ENCODE data around the gene AMER1. TPM values are rescaled to one million over a fixed set of nuclear protein-coding genes. Genes with fewer than 3 reads are reported as not detected.

The AMER1 gene
- total and polyA plus RNA-seq, 7 experiments from 2014 or later, result 0.05 to 6.6 (median 4.4) TPM

GRCh38 chrX:64187762-64188150 is 17.8 kb downstream of the AMER1 start:
- H3K9me3 ChIP-seq (ENCODE audit: control insufficient read depth in 2 of 3, low read length in 3 of 3), result no peaks in the 10 kb centered on the region
- H3K36me3 ChIP-seq (ENCODE audit: control insufficient read depth in 2 of 3, insufficient read depth in 3 of 3, low read length in 3 of 3), result peaks cover 0 to 14% (median 0%) of the 10 kb centered on the region in 3 experiments
- no peak overlapping the region for H3K27ac ChIP-seq (ENCODE audit: low read depth, low read length)
- ChIA-PET POLR2A (no interaction called here), CTCF (interaction anchor here (0.6 kb wide), 1 partner anchor 242 kb away, joined by 3 read pairs; no protein-coding TSS in a partner anchor)
- H3K4me3 Mint-ChIP-seq, result no peak overlapping the region
- H3K27me3 Mint-ChIP-seq, result no peaks in the 10 kb centered on the region
- intact Hi-C loops (cut with micrococcal nuclease), result no loop called here
- ATAC-seq (no peak), DNase-seq (no peak)
- peaks cover 0 to 2% (median 0%) of the 10 kb centered on the region in 11 donors for H3K9me3 Mint-ChIP-seq
- H3K4me1 Mint-ChIP-seq, result no peaks in the 10 kb centered on the region
- H3K4me3 ChIP-seq (ENCODE audit: low read length), result no peak overlapping the region
- H3K27me3 ChIP-seq (ENCODE audit: control insufficient read depth in 2 of 2, insufficient read depth in 2 of 2, low read length in 2 of 2), result no peaks in the 10 kb centered on the region
- no peak overlapping the region for H3K27ac Mint-ChIP-seq
- H3K36me3 Mint-ChIP-seq, result peaks cover 4 to 24% (median 11%) of the 10 kb centered on the region in 5 donors
- H3K4me1 ChIP-seq (ENCODE audit: control insufficient read depth in 2 of 2, insufficient read depth in 2 of 2, low read length in 2 of 2), result no peaks in the 10 kb centered on the region

GRCh38 chrX:64186974-64187761 is 18.3 kb downstream of the AMER1 start:
- no peaks in the 10 kb centered on the region for H3K27me3 ChIP-seq (ENCODE audit: control insufficient read depth in 2 of 2, insufficient read depth in 2 of 2, low read length in 2 of 2)
- Mint-ChIP-seq H3K27me3 (no peaks in the 10 kb centered on the region), H3K9me3 (peaks cover 0 to 2% (median 0%) of the 10 kb centered on the region in 11 donors), H3K36me3 (peaks cover 4 to 23% (median 9%) of the 10 kb centered on the region in 5 donors), H3K4me3 (no peak overlapping the region), H3K27ac (no peak overlapping the region), H3K4me1 (no peaks in the 10 kb centered on the region)
- ATAC-seq, result no peak
- intact Hi-C loops (cut with micrococcal nuclease), result no loop called here
- CTCF ChIA-PET, result no interaction called here
- H3K9me3 ChIP-seq (ENCODE audit: control insufficient read depth in 2 of 3, low read length in 3 of 3), result no peaks in the 10 kb centered on the region
- DNase-seq, result no peak
- peaks cover 0 to 10% (median 0%) of the 10 kb centered on the region in 3 experiments for H3K36me3 ChIP-seq (ENCODE audit: control insufficient read depth in 2 of 3, insufficient read depth in 3 of 3, low read length in 3 of 3)
- H3K4me1 ChIP-seq (ENCODE audit: control insufficient read depth in 2 of 2, insufficient read depth in 2 of 2, low read length in 2 of 2), result no peaks in the 10 kb centered on the region
- H3K4me3 ChIP-seq (ENCODE audit: low read length), result no peak overlapping the region
- POLR2A ChIA-PET, result no interaction called here
- no peak overlapping the region for H3K27ac ChIP-seq (ENCODE audit: low read depth, low read length)

- H3K36me3 Mint-ChIP-seq, result peaks cover 0 to 5% (median 0%) of the 10 kb centered on the region in 5 donors
- ChIA-PET CTCF (no interaction called here), POLR2A (no interaction called here)
- no peak overlapping the region for H3K4me3 Mint-ChIP-seq
- DNase-seq (no peak), ATAC-seq (no peak)
- H3K4me1 Mint-ChIP-seq, result no peaks in the 10 kb centered on the region
- Histone ChIP-seq H3K27ac (ENCODE audit: low read depth, low read length) (no peak overlapping the region), H3K4me1 (ENCODE audit: control insufficient read depth in 2 of 2, insufficient read depth in 2 of 2, low read length in 2 of 2) (no peaks in the 10 kb centered on the region), H3K27me3 (ENCODE audit: control insufficient read depth in 2 of 2, insufficient read depth in 2 of 2, low read length in 2 of 2) (no peaks in the 10 kb centered on the region), H3K36me3 (ENCODE audit: control insufficient read depth in 2 of 3, insufficient read depth in 3 of 3, low read length in 3 of 3) (no peaks in the 10 kb centered on the region), H3K9me3 (ENCODE audit: control insufficient read depth in 2 of 3, low read length in 3 of 3) (no peaks in the 10 kb centered on the region), H3K4me3 (ENCODE audit: low read length) (no peak overlapping the region)
- no peaks in the 10 kb centered on the region for H3K27me3 Mint-ChIP-seq
- no peak overlapping the region for H3K27ac Mint-ChIP-seq
- H3K9me3 Mint-ChIP-seq, result no peaks in the 10 kb centered on the region
- intact Hi-C loops (cut with micrococcal nuclease), result no loop called here
Measured at GRCh38 chrX:64184396-64184795, 21.1 kb downstream of the AMER1 start.

GRCh38 chrX:64182208-64182607 is 23.3 kb downstream of the AMER1 start:
- CTCF ChIA-PET, result no interaction called here
- no peak overlapping the region for H3K4me3 Mint-ChIP-seq
- H3K4me1 Mint-ChIP-seq, result no peaks in the 10 kb centered on the region
- POLR2A ChIA-PET, result no interaction called here
- Histone ChIP-seq H3K9me3 (ENCODE audit: control insufficient read depth in 2 of 3, low read length in 3 of 3) (no peaks in the 10 kb centered on the region), H3K36me3 (ENCODE audit: control insufficient read depth in 2 of 3, insufficient read depth in 3 of 3, low read length in 3 of 3) (no peaks in the 10 kb centered on the region), H3K27ac (ENCODE audit: low read depth, low read length) (no peak overlapping the region), H3K4me3 (ENCODE audit: low read length) (no peak overlapping the region), H3K27me3 (ENCODE audit: control insufficient read depth in 2 of 2, insufficient read depth in 2 of 2, low read length in 2 of 2) (no peaks in the 10 kb centered on the region), H3K4me1 (ENCODE audit: control insufficient read depth in 2 of 2, insufficient read depth in 2 of 2, low read length in 2 of 2) (no peaks in the 10 kb centered on the region)
- H3K9me3 Mint-ChIP-seq, result no peaks in the 10 kb centered on the region
- no peak overlapping the region for H3K27ac Mint-ChIP-seq
- ATAC-seq, result no peak
- no peaks in the 10 kb centered on the region for H3K27me3 Mint-ChIP-seq
- DNase-seq, result no peak
- H3K36me3 Mint-ChIP-seq, result peaks cover 0 to 5% (median 0%) of the 10 kb centered on the region in 5 donors
- intact Hi-C loops (cut with micrococcal nuclease), result no loop called here

GRCh38 chrX:64176876-64177275 is 28.6 kb downstream of the AMER1 start:
- no peak for ATAC-seq
- Mint-ChIP-seq H3K4me1 (no peaks in the 10 kb centered on the region), H3K4me3 (no peak overlapping the region), H3K27ac (no peak overlapping the region), H3K9me3 (peaks cover 0 to 1% (median 0%) of the 10 kb centered on the region in 11 donors), H3K36me3 (no peaks in the 10 kb centered on the region), H3K27me3 (no peaks in the 10 kb centered on the region)
- H3K36me3 ChIP-seq (ENCODE audit: control insufficient read depth in 2 of 3, insufficient read depth in 3 of 3, low read length in 3 of 3), result no peaks in the 10 kb centered on the region
- ChIA-PET POLR2A (interaction anchor here (0.7 kb wide), 1 partner anchor 22 kb away, joined by 3 read pairs; no protein-coding TSS in a partner anchor), CTCF (no interaction called here)
- no peaks in the 10 kb centered on the region for H3K9me3 ChIP-seq (ENCODE audit: control insufficient read depth in 2 of 3, low read length in 3 of 3)
- H3K27me3 ChIP-seq (ENCODE audit: control insufficient read depth in 2 of 2, insufficient read depth in 2 of 2, low read length in 2 of 2), result no peaks in the 10 kb centered on the region
- no peak overlapping the region for H3K27ac ChIP-seq (ENCODE audit: low read depth, low read length)
- H3K4me1 ChIP-seq (ENCODE audit: control insufficient read depth in 2 of 2, insufficient read depth in 2 of 2, low read length in 2 of 2), result no peaks in the 10 kb centered on the region
- no peak overlapping the region for H3K4me3 ChIP-seq (ENCODE audit: low read length)
- DNase-seq, result no peak
- intact Hi-C loops (cut with micrococcal nuclease), result no loop called here

GRCh38 chrX:64169988-64170387 is 35.5 kb downstream of the AMER1 start:
- intact Hi-C loops (cut with micrococcal nuclease), result no loop called here
- Histone ChIP-seq H3K4me3 (ENCODE audit: low read length) (no peak overlapping the region), H3K27ac (ENCODE audit: low read depth, low read length) (no peak overlapping the region), H3K9me3 (ENCODE audit: control insufficient read depth in 2 of 3, low read length in 3 of 3) (no peaks in the 10 kb centered on the region), H3K4me1 (ENCODE audit: control insufficient read depth in 2 of 2, insufficient read depth in 2 of 2, low read length in 2 of 2) (no peaks in the 10 kb centered on the region), H3K27me3 (ENCODE audit: control insufficient read depth in 2 of 2, insufficient read depth in 2 of 2, low read length in 2 of 2) (no peaks in the 10 kb centered on the region), H3K36me3 (ENCODE audit: control insufficient read depth in 2 of 3, insufficient read depth in 3 of 3, low read length in 3 of 3) (no peaks in the 10 kb centered on the region)
- Mint-ChIP-seq H3K27me3 (no peaks in the 10 kb centered on the region), H3K9me3 (peaks cover 0 to 4% (median 0%) of the 10 kb centered on the region in 11 donors), H3K27ac (no peak overlapping the region), H3K36me3 (peaks cover 0 to 6% (median 0%) of the 10 kb centered on the region in 5 donors), H3K4me3 (no peak overlapping the region), H3K4me1 (no peaks in the 10 kb centered on the region)
- POLR2A ChIA-PET, result no interaction called here
- DNase-seq (no peak), ATAC-seq (no peak)
- CTCF ChIA-PET, result no interaction called here

- H3K4me3 ChIP-seq (ENCODE audit: low read length), result no peak overlapping the region
- H3K27me3 Mint-ChIP-seq, result no peaks in the 10 kb centered on the region
- no peaks in the 10 kb centered on the region for H3K36me3 ChIP-seq (ENCODE audit: control insufficient read depth in 2 of 3, insufficient read depth in 3 of 3, low read length in 3 of 3)
- no peaks in the 10 kb centered on the region for H3K9me3 ChIP-seq (ENCODE audit: control insufficient read depth in 2 of 3, low read length in 3 of 3)
- H3K27ac Mint-ChIP-seq, result no peak overlapping the region
- ATAC-seq, result no peak
- no peaks in the 10 kb centered on the region for H3K4me1 ChIP-seq (ENCODE audit: control insufficient read depth in 2 of 2, insufficient read depth in 2 of 2, low read length in 2 of 2)
- peaks cover 0 to 8% (median 0%) of the 10 kb centered on the region in 5 donors for H3K36me3 Mint-ChIP-seq
- no peak overlapping the region for H3K4me3 Mint-ChIP-seq
- no peaks in the 10 kb centered on the region for H3K4me1 Mint-ChIP-seq
- peaks cover 4 to 57% (median 11%) of the 10 kb centered on the region in 11 donors for H3K9me3 Mint-ChIP-seq
- intact Hi-C loops (cut with micrococcal nuclease), result no loop called here
- POLR2A ChIA-PET, result no interaction called here
- no peaks in the 10 kb centered on the region for H3K27me3 ChIP-seq (ENCODE audit: control insufficient read depth in 2 of 2, insufficient read depth in 2 of 2, low read length in 2 of 2)
- no peak overlapping the region for H3K27ac ChIP-seq (ENCODE audit: low read depth, low read length)
- CTCF ChIA-PET, result no interaction called here
- no peak for DNase-seq
Measured at GRCh38 chrX:64152857-64153256, 52.7 kb downstream of the AMER1 start.

All from naive thymus-derived CD4-positive, alpha-beta T cell (primary cell).